K562 (cell line): ENCODE measurements around the gene BACE1. TPM values are rescaled to one million over a fixed set of nuclear protein-coding genes. Genes with fewer than 3 reads are reported as not detected.

ENCODE experiments used
- ATAC-seq: fragments of 200-7000 bp; cut with Tn5 transposase; 3 replicates; pipeline ENCODE4 v1.9.1; 2020; ENCODE audit warnings: moderate library complexity
- BruUV-seq: library from RNA; stranded (reverse); fragments of 400-500 nt; replicated peaks from 2 replicates; lab custom pipeline; 2021; lab: Mats Ljungman, UMichigan
- CTCF ChIA-PET: fragments of 300-600 bp; formaldehyde crosslinking; extraction: SDS; loops from one replicate; lab custom pipeline; 2021; ENCODE audit warnings: low intra/inter-chr PET ratio; lab: Yijun Ruan, JAX
- POLR2A ChIA-PET: fragments of 300-600, 350-650 bp; sonication (Branson Sonifier 250); formaldehyde crosslinking; extraction: SDS; loops from one replicate; lab custom pipeline; 2021; ENCODE audit warnings: antibody characterized with exemption, inconsistent platforms; lab: Yijun Ruan, JAX
- DNase-seq, 4 experiments: peaks; one replicate each; pipeline versions ENCODE4 v3.0.0 to v3.0.0-alpha.2; 2011 to 2018; ENCODE audit warnings: low spot score in 3 of 4, mixed read lengths in 3 of 4; ENCODE audit errors: extremely low read depth in 1 of 4
- FAIRE-seq: peaks from 2 replicates; lab custom pipeline; 2011; peaks lifted over from hg19 to GRCh38; lab: Jason Lieb, UNC
- H2AFZ ChIP-seq: 2 replicates; pipeline ENCODE4 v1.6.0; 2011; ENCODE audit warnings: low read depth, low read length, control low read depth, inconsistent platforms
- H3K27ac ChIP-seq: fragments of 200-600 bp; 3 replicates; pipeline ENCODE4 v1.8.0; 2011; ENCODE audit warnings: low read depth, mild to moderate bottlenecking, control low read depth, inconsistent platforms, low read length, moderate library complexity, mixed read lengths; ENCODE audit errors: extremely low read depth
- H3K27me3 ChIP-seq, 2 experiments: fragments of 300-600 bp in 1 of 2; 2 replicates in 1 of 2; 3 replicates in 1 of 2; pipeline versions ENCODE4 v1.6.0 to v1.8.0; 2011; ENCODE audit warnings: inconsistent platforms in 2 of 2, low read length in 2 of 2, mild to moderate bottlenecking in 1 of 2, mixed read lengths in 1 of 2, moderate library complexity in 1 of 2; ENCODE audit not compliant: control insufficient read depth in 2 of 2, insufficient read depth in 2 of 2
- H3K36me3 ChIP-seq: fragments of 300-600 bp; 3 replicates; pipeline ENCODE4 v1.8.0; 2011; ENCODE audit warnings: mild to moderate bottlenecking, low read length, inconsistent platforms; ENCODE audit not compliant: control insufficient read depth, insufficient read depth
- H3K4me1 ChIP-seq, 2 experiments: fragments of 200-600 bp in 1 of 2; replicated peaks in 1 of 2; 2 replicates in 1 of 2; 3 replicates in 1 of 2; pipeline versions ENCODE4 v1.5.1 to v1.8.0; 2011; ENCODE audit warnings: inconsistent platforms in 2 of 2, low read length in 2 of 2, mild to moderate bottlenecking in 1 of 2, mixed read lengths in 1 of 2, moderate library complexity in 1 of 2; ENCODE audit not compliant: control insufficient read depth in 2 of 2, insufficient read depth in 2 of 2
- H3K4me2 ChIP-seq: 2 replicates; pipeline ENCODE4 v1.6.1; 2011; ENCODE audit warnings: low read length, control low read depth, inconsistent platforms, mixed read lengths; ENCODE audit not compliant: insufficient read depth
- H3K4me3 ChIP-seq: fragments of 200-600 bp; sonication (generic), shearing (Covaris generic); 2 replicates; pipeline ENCODE4 v1.5.1; 2016; ENCODE audit warnings: control low read depth, inconsistent platforms
- H3K79me2 ChIP-seq: fragments of 200-600 bp; 3 replicates; pipeline ENCODE4 v1.8.0; 2011; ENCODE audit warnings: low read length, inconsistent platforms; ENCODE audit not compliant: control insufficient read depth, insufficient read depth
- H3K9ac ChIP-seq, 2 experiments: 2 replicates each; pipeline versions ENCODE4 v1.6.0 to v1.6.1; 2011; ENCODE audit warnings: low read depth in 2 of 2, low read length in 2 of 2, control low read depth in 1 of 2, inconsistent platforms in 1 of 2, mild to moderate bottlenecking in 1 of 2, mixed read lengths in 1 of 2; ENCODE audit not compliant: insufficient read depth in 1 of 2
- H3K9me1 ChIP-seq: one replicate; pipeline ENCODE4 v1.6.0; 2011; ENCODE audit warnings: inconsistent platforms, mild to moderate bottlenecking, low read length, moderate library complexity; ENCODE audit not compliant: control insufficient read depth, insufficient read depth
- H3K9me3 ChIP-seq: replicated peaks from 2 replicates; pipeline ENCODE4 v1.5.1; 2011; ENCODE audit warnings: low read depth, low read length, inconsistent platforms; ENCODE audit not compliant: control insufficient read depth, insufficient read depth
- H4K20me1 ChIP-seq: replicated peaks from 2 replicates; pipeline ENCODE4 v1.6.1; 2011; ENCODE audit warnings: low read length, inconsistent platforms, mixed read lengths; ENCODE audit not compliant: control insufficient read depth, insufficient read depth
- ETV6 ChIP-seq, 3 experiments: fragments of 150-350 bp in 1 of 3; sonication (generic) in 1 of 3; formaldehyde crosslinking in 1 of 3; IDR thresholded peaks; 2 replicates each; pipeline versions ENCODE4 v1.6.1 to v1.8.0; 2014 to 2022; ENCODE audit warnings: borderline replicate concordance in 2 of 3, low read depth in 2 of 3, antibody characterized with exemption in 1 of 3, low read length in 1 of 3, mild to moderate bottlenecking in 1 of 3, missing genetic modification reagents in 1 of 3
- FOXK1 ChIP-seq: sonication (generic); formaldehyde crosslinking; IDR thresholded peaks from 2 replicates; pipeline ENCODE4 v1.8.0; 2022; ENCODE audit warnings: missing genetic modification reagents, mild to moderate bottlenecking, borderline replicate concordance
- KHSRP ChIP-seq: fragments of 450-650 bp; IDR thresholded peaks from 2 replicates; pipeline ENCODE4 v1.6.1; 2017
- ZNF830 ChIP-seq: fragments of 250-450 bp; sonication (Bioruptor Pico); IDR thresholded peaks from 2 replicates; pipeline ENCODE4 v1.5.0; 2021; ENCODE audit warnings: mild to moderate bottlenecking
- WGBS: fragments of 100-300 bp; shearing (Covaris generic); methylation state at CpG from one replicate; pipeline ENCODE4 v1.1.6; 2016; ENCODE audit warnings: low coverage, mixed read lengths; ENCODE audit not compliant: insufficient coverage; ENCODE audit errors: missing lambda C conversion rate; 5-methylcytosine and 5-hydroxymethylcytosine counted together
- in situ Hi-C: fragments of 300-500 bp; cut with MboI; formaldehyde crosslinking; loops from 4 replicates; pipeline ENCODE4 v1.15.0; 2018; ENCODE audit warnings: inconsistent platforms, mixed read lengths
- intact Hi-C: fragments of 100-400 bp; cut with micrococcal nuclease; formaldehyde crosslinking; loops from 2 replicates; pipeline ENCODE4 v1.14.2; 2022
- polyA plus RNA-seq, 8 experiments: library from polyadenylated mRNA; depleted of rRNA in 4 of 8; stranded (reverse) in 5 of 8; unstranded in 3 of 8; fragments of >200 nt; fragmentation: Nextera tagmentation in 2 of 8; fragmentation: Illumina TruSeq in 1 of 8; extraction: Ambion mirVana in 2 of 8; extraction: Trizol in 1 of 8; gene quantifications; 2 replicates each; pipeline versions ENCODE4 v1.2.1 to v1.2.3, GENCODE V29; 2011 to 2014; ENCODE audit warnings: inconsistent platforms in 1 of 8, missing spikeins in 1 of 8
- total RNA-seq, 7 experiments: library from RNA; depleted of rRNA in 6 of 7; stranded (reverse); fragments of >200 nt in 6 of 7; fragmentation: Illumina TruSeq in 2 of 7; extraction: Trizol in 2 of 7; gene quantifications; 2 replicates each; pipeline versions ENCODE4 v1.2.1 to v1.2.3, GENCODE V29; 2011 to 2021; ENCODE audit warnings: low replicate concordance in 1 of 7
- TF ChIP-seq, protein P1 (sequence below), 2 experiments: IDR thresholded peaks; 2 replicates each; pipeline ENCODE4 v1.6.1; 2011; ENCODE audit warnings: borderline replicate concordance in 1 of 2, control low read depth in 1 of 2, low read depth in 1 of 2, low read length in 1 of 2, mild to moderate bottlenecking in 1 of 2, mixed read lengths in 1 of 2, moderate library complexity in 1 of 2; ENCODE audit not compliant: insufficient read depth in 1 of 2, insufficient read length in 1 of 2, poor library complexity in 1 of 2, severe bottlenecking in 1 of 2; ENCODE audit errors: extremely low read depth in 1 of 2
- TF ChIP-seq, protein P2 (sequence below): sonication (generic); formaldehyde crosslinking; IDR thresholded peaks from 2 replicates; pipeline ENCODE4 v1.8.0; 2022; ENCODE audit warnings: missing genetic modification reagents, mild to moderate bottlenecking, moderate library complexity, borderline replicate concordance

Gene BACE1
- total and polyA plus RNA-seq, 9 of the 15 experiments (the other 6 are each of a cell fraction or from before 2014, with no cell fraction given): 0.01 to 0.25 (median 0.16) TPM; not detected in 5

GRCh38 chr11:117255966-117256365 is 60.1 kb downstream of the BACE1 start:
- CTCF ChIA-PET: no interaction called here

More at GRCh38 chr11:117255966-117256365, 60.1 kb downstream of the BACE1 start:
- Histone ChIP-seq H3K36me3 (peaks cover 17% of the 10 kb centered on the region; the same call in 2 of the 3 replicates), H3K4me2 (no peak overlapping the region), H3K4me3 (no peak overlapping the region), H3K9ac (no peak overlapping the region), H3K27me3 (no peaks in the 10 kb centered on the region), H3K4me1 (no peaks in the 10 kb centered on the region), H4K20me1 (no peaks in the 10 kb centered on the region), H3K9me3 (no peaks in the 10 kb centered on the region), H3K79me2 (no peaks in the 10 kb centered on the region; the same call in 2 of the 3 replicates), H2AFZ (no peak overlapping the region), H3K27ac (no peak overlapping the region), H3K9me1 (no peaks in the 10 kb centered on the region)
- TF ChIP-seq ZNF830 (CRISPR knock-in tag) (no peak), FOXK1 (CRISPR knock-in tag) (no peak), ETV6 (IDR thresholded peaks at IDR 0.05; ENCODE audit: borderline replicate concordance in 1 of 2, low read depth in 2 of 2, low read length in 1 of 2) (no peak), ETV6 (CRISPR knock-in tag; IDR thresholded peaks at IDR 0.05; ENCODE audit: borderline replicate concordance) (no peak), KHSRP (no peak)
- TF ChIP-seq, protein P1, sequence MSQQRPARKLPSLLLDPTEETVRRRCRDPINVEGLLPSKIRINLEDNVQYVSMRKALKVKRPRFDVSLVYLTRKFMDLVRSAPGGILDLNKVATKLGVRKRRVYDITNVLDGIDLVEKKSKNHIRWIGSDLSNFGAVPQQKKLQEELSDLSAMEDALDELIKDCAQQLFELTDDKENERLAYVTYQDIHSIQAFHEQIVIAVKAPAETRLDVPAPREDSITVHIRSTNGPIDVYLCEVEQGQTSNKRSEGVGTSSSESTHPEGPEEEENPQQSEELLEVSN (IDR thresholded peaks at IDR 0.05; ENCODE audit: borderline replicate concordance in 1 of 2, extremely low read depth in 1 of 2, insufficient read depth in 1 of 2, insufficient read length in 1 of 2, low read depth in 1 of 2, low read length in 1 of 2, poor library complexity in 1 of 2, severe bottlenecking in 1 of 2): no peak
- TF ChIP-seq, protein P2, sequence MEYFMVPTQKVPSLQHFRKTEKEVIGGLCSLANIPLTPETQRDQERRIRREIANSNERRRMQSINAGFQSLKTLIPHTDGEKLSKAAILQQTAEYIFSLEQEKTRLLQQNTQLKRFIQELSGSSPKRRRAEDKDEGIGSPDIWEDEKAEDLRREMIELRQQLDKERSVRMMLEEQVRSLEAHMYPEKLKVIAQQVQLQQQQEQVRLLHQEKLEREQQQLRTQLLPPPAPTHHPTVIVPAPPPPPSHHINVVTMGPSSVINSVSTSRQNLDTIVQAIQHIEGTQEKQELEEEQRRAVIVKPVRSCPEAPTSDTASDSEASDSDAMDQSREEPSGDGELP: no peak
- FAIRE-seq: no peak
- 36% methylated on average over 3 of the region's 3 CpGs for WGBS
- DNase-seq: no peak
- intact Hi-C loops (no loop called here), in situ Hi-C loops (no loop called here)
- POLR2A ChIA-PET: interaction anchor here (0.6 kb wide), 1 partner anchor 33 kb away, joined by 3 read pairs; no protein-coding TSS in a partner anchor
- BruUV-seq: no TSS peak
- no peak for ATAC-seq
